ENCODE data around the gene PLG. TPM values are rescaled to one million over a fixed set of nuclear protein-coding genes. Genes with fewer than 3 reads are reported as not detected.
"Not testable (repeated sequence)": the region's sequence is repeated elsewhere in the genome, so short reads cannot be mapped to it uniquely, and the experiment has no call there.

PLG gene
- total and polyA plus RNA-seq, 7 experiments from 2014 or later, result 0.11 to 0.86 (median 0.38) TPM; not detected in 4

DNA sequence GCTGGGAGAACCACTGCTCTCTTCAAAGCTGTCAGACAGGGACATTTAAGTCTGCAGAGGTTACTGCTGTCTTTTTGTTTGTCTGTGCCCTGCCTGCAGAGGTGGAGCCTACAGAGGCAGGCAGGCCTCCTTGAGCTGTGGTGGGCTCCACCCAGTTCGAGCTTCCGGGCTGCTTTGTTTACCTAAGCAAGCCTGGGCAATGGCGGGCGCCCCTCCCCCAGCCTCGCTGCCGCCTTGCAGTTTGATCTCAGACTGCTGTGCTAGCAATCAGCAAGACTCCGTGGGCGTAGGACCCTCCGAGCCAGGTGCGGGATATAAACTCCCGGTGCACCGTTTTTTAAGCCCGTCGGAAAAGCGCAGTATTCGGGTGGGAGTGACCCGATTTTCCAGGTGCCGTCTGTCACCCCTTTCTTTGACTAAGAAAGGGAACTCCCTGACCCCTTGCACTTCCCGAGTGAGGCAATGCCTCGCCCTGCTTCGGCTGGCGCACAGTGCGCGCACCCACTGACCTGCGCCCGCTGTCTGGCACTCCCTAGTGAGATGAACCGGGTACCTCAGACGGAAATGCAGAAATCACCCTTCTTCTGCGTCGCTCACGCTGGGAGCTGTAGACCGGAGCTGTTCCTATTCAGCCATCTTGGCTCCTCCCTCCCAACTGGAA lies 16.8 kb upstream of the PLG start:
- H3K4me3 ChIP-seq (ENCODE audit: low read length); H3K36me3 Mint-ChIP-seq; intact Hi-C loops (cut with micrococcal nuclease); CTCF ChIA-PET; H3K4me3 Mint-ChIP-seq; H3K4me1 Mint-ChIP-seq; H3K27ac Mint-ChIP-seq; H3K4me1 ChIP-seq (ENCODE audit: control insufficient read depth in 2 of 2, insufficient read depth in 2 of 2, low read length in 2 of 2); H3K27ac ChIP-seq (ENCODE audit: low read depth, low read length); POLR2A ChIA-PET; H3K9me3 ChIP-seq (ENCODE audit: control insufficient read depth in 2 of 3, low read length in 3 of 3); H3K9me3 Mint-ChIP-seq; DNase-seq; H3K27me3 ChIP-seq (ENCODE audit: control insufficient read depth in 2 of 2, insufficient read depth in 2 of 2, low read length in 2 of 2); ATAC-seq; H3K36me3 ChIP-seq (ENCODE audit: control insufficient read depth in 2 of 3, insufficient read depth in 3 of 3, low read length in 3 of 3): not testable (repeated sequence)
- H3K27me3 Mint-ChIP-seq, result peaks cover 0 to 18% (median 11%) of the 10 kb centered on the region in 5 donors

DNA sequence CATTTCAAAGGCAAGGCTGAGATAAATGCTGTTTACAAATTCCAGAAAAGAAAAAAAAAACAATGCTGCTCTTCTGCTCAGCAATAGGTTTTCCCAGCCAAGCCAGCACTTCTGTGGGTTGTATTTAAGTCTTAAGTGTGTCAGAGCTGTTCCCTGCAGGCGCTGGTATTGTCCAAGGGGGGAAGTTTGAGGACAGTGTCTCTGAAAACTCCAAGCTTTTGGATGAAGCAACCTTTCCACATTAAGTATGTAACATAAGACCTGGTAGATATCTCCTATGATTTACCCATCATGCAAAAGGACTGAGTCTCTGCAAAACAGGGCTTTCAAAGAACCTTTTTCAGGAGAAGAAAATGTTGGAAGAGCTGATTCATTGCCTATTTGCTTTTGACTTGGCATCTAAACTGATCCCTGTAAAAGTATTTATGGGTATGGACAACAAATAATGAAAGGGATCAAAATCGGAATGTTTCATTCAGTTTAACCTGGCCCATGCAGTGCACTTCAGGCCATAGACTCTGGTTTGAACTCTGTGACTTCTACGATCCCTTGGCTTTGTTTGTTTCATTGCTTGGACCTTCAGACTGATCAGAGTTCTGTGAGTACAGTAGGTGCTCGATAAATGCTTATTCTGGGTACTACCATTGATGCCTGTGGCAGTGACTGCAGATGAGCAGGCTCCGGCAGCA lies 16.1 kb upstream of the PLG start:
- no peak overlapping the region for H3K27ac ChIP-seq (ENCODE audit: low read depth, low read length)
- Mint-ChIP-seq H3K4me3 (no peak overlapping the region), H3K4me1 (no peaks in the 10 kb centered on the region), H3K36me3 (peaks cover 0 to 3% (median 0%) of the 10 kb centered on the region in 5 donors), H3K9me3 (peaks cover 0 to 2% (median 0%) of the 10 kb centered on the region in 11 donors), H3K27ac (no peak overlapping the region), H3K27me3 (peaks cover 0 to 21% (median 11%) of the 10 kb centered on the region in 5 donors)
- no peaks in the 10 kb centered on the region for H3K36me3 ChIP-seq (ENCODE audit: control insufficient read depth in 2 of 3, insufficient read depth in 3 of 3, low read length in 3 of 3)
- intact Hi-C loops (cut with micrococcal nuclease), result no loop called here
- no peaks in the 10 kb centered on the region for H3K9me3 ChIP-seq (ENCODE audit: control insufficient read depth in 2 of 3, low read length in 3 of 3)
- no peaks in the 10 kb centered on the region for H3K27me3 ChIP-seq (ENCODE audit: control insufficient read depth in 2 of 2, insufficient read depth in 2 of 2, low read length in 2 of 2)
- no peak for ATAC-seq
- ChIA-PET POLR2A (no interaction called here), CTCF (no interaction called here)
- no peaks in the 10 kb centered on the region for H3K4me1 ChIP-seq (ENCODE audit: control insufficient read depth in 2 of 2, insufficient read depth in 2 of 2, low read length in 2 of 2)
- no peak for DNase-seq
- no peak overlapping the region for H3K4me3 ChIP-seq (ENCODE audit: low read length)

DNA sequence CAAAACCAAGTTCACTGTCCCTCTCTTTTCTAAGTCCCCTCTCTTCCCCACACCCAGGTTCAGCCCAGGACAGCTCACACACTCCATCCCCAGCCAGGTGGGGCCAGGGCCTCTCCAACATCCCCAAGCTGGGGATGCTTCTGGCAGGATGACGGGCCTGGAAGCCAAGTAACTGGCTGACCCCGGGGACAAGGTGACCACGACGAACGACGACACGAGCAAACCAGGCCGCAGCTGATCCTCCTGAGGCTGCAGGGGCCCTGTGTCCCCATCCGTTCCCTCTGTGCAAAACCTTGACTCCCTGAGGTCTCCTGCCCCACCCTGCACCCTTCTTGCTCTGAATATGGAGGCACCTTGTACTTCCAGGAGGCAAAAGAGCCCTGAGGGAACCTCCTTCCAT lies 11.6 kb upstream of the PLG start:
- H3K4me1 ChIP-seq (ENCODE audit: control insufficient read depth in 2 of 2, insufficient read depth in 2 of 2, low read length in 2 of 2), result no peaks in the 10 kb centered on the region
- Mint-ChIP-seq H3K4me1 (no peaks in the 10 kb centered on the region), H3K27ac (no peak overlapping the region), H3K27me3 (peaks cover 0 to 26% (median 15%) of the 10 kb centered on the region in 5 donors), H3K4me3 (no peak overlapping the region), H3K9me3 (peaks cover 0 to 5% (median 0%) of the 10 kb centered on the region in 11 donors), H3K36me3 (peaks cover 0 to 3% (median 0%) of the 10 kb centered on the region in 5 donors)
- H3K27me3 ChIP-seq (ENCODE audit: control insufficient read depth in 2 of 2, insufficient read depth in 2 of 2, low read length in 2 of 2), result no peaks in the 10 kb centered on the region
- no peak for DNase-seq
- no peak for ATAC-seq
- intact Hi-C loops (cut with micrococcal nuclease), result no loop called here
- no peak overlapping the region for H3K27ac ChIP-seq (ENCODE audit: low read depth, low read length)
- H3K36me3 ChIP-seq (ENCODE audit: control insufficient read depth in 2 of 3, insufficient read depth in 3 of 3, low read length in 3 of 3), result no peaks in the 10 kb centered on the region
- no peaks in the 10 kb centered on the region for H3K9me3 ChIP-seq (ENCODE audit: control insufficient read depth in 2 of 3, low read length in 3 of 3)
- ChIA-PET POLR2A (no interaction called here), CTCF (interaction anchor here (0.6 kb wide), 1 partner anchor 33 kb away, joined by 3 read pairs; no protein-coding TSS in a partner anchor)
- no peak overlapping the region for H3K4me3 ChIP-seq (ENCODE audit: low read length)

- H3K27ac Mint-ChIP-seq, result no peak overlapping the region
- H3K36me3 Mint-ChIP-seq, result peaks cover 0 to 3% (median 0%) of the 10 kb centered on the region in 5 donors
- peaks cover 0 to 23% (median 17%) of the 10 kb centered on the region in 5 donors for H3K27me3 Mint-ChIP-seq
- no peak overlapping the region for H3K4me3 Mint-ChIP-seq
- H3K4me1 Mint-ChIP-seq, result no peaks in the 10 kb centered on the region
- ChIA-PET POLR2A (no interaction called here), CTCF (no interaction called here)
- ATAC-seq (no peak), DNase-seq (no peak)
- H3K27me3 ChIP-seq (ENCODE audit: control insufficient read depth in 2 of 2, insufficient read depth in 2 of 2, low read length in 2 of 2), result no peaks in the 10 kb centered on the region
- H3K4me1 ChIP-seq (ENCODE audit: control insufficient read depth in 2 of 2, insufficient read depth in 2 of 2, low read length in 2 of 2), result no peaks in the 10 kb centered on the region
- peaks cover 0 to 5% (median 0%) of the 10 kb centered on the region in 11 donors for H3K9me3 Mint-ChIP-seq
- H3K36me3 ChIP-seq (ENCODE audit: control insufficient read depth in 2 of 3, insufficient read depth in 3 of 3, low read length in 3 of 3), result no peaks in the 10 kb centered on the region
- intact Hi-C loops (cut with micrococcal nuclease), result no loop called here
- H3K27ac ChIP-seq (ENCODE audit: low read depth, low read length), result no peak overlapping the region
- no peak overlapping the region for H3K4me3 ChIP-seq (ENCODE audit: low read length)
- H3K9me3 ChIP-seq (ENCODE audit: control insufficient read depth in 2 of 3, low read length in 3 of 3), result no peaks in the 10 kb centered on the region
Observed at GRCh38 chr6:160691617-160692016, 10.4 kb upstream of the PLG start.

DNA sequence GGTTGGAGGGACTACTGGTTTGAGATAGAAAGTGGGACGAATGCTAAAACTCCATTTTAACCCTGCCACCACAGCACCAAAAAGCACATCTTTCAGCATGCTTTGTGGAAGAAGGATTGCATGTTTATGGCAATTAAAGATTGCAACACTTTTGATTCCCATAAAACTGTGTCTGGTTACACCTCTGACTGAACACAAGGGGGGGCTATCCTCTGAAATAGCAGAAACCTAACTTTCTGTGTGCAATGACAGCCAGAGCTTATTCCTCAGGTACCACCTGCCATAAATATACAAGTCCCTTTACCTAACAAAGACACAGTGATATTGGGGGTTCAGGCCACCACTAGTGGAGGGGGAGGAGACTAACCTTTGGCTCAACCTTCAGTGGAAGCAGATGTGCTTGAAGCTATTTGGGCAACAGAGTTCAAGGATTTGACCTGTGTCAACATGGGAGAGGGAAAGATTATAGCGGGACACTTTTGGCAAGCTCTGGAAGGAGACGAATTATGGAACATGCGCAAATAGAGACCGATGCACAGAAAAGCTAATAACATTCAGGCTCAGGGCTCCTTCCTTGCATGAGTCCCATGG lies 9.6 kb upstream of the PLG start:
- Histone ChIP-seq H3K27ac (ENCODE audit: low read depth, low read length) (no peak overlapping the region), H3K4me3 (ENCODE audit: low read length) (no peak overlapping the region), H3K4me1 (ENCODE audit: control insufficient read depth in 2 of 2, insufficient read depth in 2 of 2, low read length in 2 of 2) (no peaks in the 10 kb centered on the region), H3K36me3 (ENCODE audit: control insufficient read depth in 2 of 3, insufficient read depth in 3 of 3, low read length in 3 of 3) (no peaks in the 10 kb centered on the region), H3K9me3 (ENCODE audit: control insufficient read depth in 2 of 3, low read length in 3 of 3) (no peaks in the 10 kb centered on the region), H3K27me3 (ENCODE audit: control insufficient read depth in 2 of 2, insufficient read depth in 2 of 2, low read length in 2 of 2) (no peaks in the 10 kb centered on the region)
- ATAC-seq (no peak), DNase-seq (no peak)
- ChIA-PET CTCF (interaction anchor here (0.6 kb wide), 1 partner anchor 300 kb away, joined by 4 read pairs; no protein-coding TSS in a partner anchor), POLR2A (no interaction called here)
- no peak overlapping the region for H3K4me3 Mint-ChIP-seq
- peaks cover 0 to 3% (median 0%) of the 10 kb centered on the region in 5 donors for H3K36me3 Mint-ChIP-seq
- H3K27me3 Mint-ChIP-seq, result peaks cover 0 to 17% (median 15%) of the 10 kb centered on the region in 5 donors
- H3K4me1 Mint-ChIP-seq, result no peaks in the 10 kb centered on the region
- intact Hi-C loops (cut with micrococcal nuclease), result no loop called here
- H3K9me3 Mint-ChIP-seq, result peaks cover 0 to 5% (median 0%) of the 10 kb centered on the region in 11 donors
- no peak overlapping the region for H3K27ac Mint-ChIP-seq

DNA sequence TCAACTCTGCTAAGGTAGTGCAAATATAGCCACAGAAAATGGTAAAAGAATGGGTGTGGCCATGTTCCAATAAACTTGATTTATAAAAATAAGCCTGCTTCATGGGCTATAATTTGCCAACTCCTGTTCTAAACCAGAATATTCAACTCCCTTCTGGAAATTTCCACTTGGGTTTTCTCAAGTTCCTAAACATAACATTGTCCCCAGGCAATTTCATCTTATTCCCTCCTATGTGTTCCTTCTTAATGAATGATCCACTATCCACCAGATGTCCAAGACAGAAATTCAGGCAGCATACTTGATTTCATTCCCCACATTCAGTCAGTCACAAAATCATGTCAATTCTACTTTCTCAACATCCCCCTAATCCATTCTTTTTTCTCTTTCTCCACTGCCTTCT lies 7.0 kb upstream of the PLG start:
- H3K27me3 Mint-ChIP-seq, result peaks cover 0 to 22% (median 15%) of the 10 kb centered on the region in 5 donors
- ATAC-seq; H3K9me3 Mint-ChIP-seq; H3K27me3 ChIP-seq (ENCODE audit: control insufficient read depth in 2 of 2, insufficient read depth in 2 of 2, low read length in 2 of 2); H3K4me3 Mint-ChIP-seq; H3K27ac ChIP-seq (ENCODE audit: low read depth, low read length); H3K4me1 ChIP-seq (ENCODE audit: control insufficient read depth in 2 of 2, insufficient read depth in 2 of 2, low read length in 2 of 2); H3K9me3 ChIP-seq (ENCODE audit: control insufficient read depth in 2 of 3, low read length in 3 of 3); H3K36me3 ChIP-seq (ENCODE audit: control insufficient read depth in 2 of 3, insufficient read depth in 3 of 3, low read length in 3 of 3); DNase-seq; H3K4me1 Mint-ChIP-seq; POLR2A ChIA-PET; H3K4me3 ChIP-seq (ENCODE audit: low read length); H3K27ac Mint-ChIP-seq; CTCF ChIA-PET; H3K36me3 Mint-ChIP-seq; intact Hi-C loops (cut with micrococcal nuclease): not testable (repeated sequence)

Measured in naive thymus-derived CD4-positive, alpha-beta T cell (primary cell).